ENCODE results near the gene PNMT.

The PNMT gene

GRCh38 chr17:39633570-39634183, 34.6 kb upstream of the PNMT start:
- no peak for DNase-seq

- no peak for DNase-seq
Measured at GRCh38 chr17:39634384-39634871, 33.8 kb upstream of the PNMT start.

- DNase-seq = no peak
Measured at GRCh38 chr17:39635614-39636176, 32.6 kb upstream of the PNMT start.

- no peak for DNase-seq
Measured at GRCh38 chr17:39636587-39636926, 31.7 kb upstream of the PNMT start.

DNA sequence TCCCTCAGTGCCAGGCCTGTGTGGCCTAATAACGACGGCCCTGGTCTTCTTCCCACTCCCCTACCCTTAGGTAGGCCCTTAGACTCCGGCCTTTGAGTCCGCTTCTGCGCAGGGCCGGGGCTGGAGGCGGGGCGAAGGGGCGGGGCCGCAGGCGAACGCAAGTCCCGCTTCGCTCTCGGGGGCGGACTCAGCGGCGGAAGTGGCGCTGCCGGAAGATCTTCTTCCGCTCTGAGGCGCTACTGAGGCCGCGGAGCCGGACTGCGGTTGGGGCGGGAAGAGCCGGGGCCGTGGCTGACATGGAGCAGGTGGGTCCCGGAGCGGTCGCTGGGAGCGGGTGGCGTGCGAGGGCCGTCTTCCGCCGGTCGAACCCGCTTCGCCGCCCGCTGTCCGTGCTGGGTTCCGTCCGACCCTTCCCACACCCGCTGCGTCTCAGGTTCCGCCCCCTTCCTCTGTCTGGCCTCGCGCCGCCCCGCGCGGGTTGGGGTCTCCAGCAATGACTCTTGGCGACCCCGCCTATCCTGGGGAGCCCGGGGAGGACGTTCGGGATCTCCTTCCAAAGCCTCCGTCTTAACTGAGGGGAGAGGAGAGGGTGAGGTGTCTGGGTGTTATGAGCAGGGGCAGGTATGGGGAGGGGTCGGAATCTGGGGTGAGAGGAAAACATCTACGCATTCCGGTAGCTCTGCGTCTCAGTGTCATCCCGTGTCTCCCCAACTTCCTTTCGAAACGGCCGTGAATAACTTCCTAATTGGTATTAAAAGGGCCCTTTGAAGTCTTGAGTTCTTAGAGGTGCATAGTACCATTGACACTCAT, 31.1 kb upstream of the PNMT start, which contains the start of gene STARD3:
Gene STARD3 (plus strand): TSS at position 218 of the 810 bp plus-strand sequence. CDS start 16,388 bp downstream, outside the sequence.
- DNase-seq = peak; percentile 47

DNA sequence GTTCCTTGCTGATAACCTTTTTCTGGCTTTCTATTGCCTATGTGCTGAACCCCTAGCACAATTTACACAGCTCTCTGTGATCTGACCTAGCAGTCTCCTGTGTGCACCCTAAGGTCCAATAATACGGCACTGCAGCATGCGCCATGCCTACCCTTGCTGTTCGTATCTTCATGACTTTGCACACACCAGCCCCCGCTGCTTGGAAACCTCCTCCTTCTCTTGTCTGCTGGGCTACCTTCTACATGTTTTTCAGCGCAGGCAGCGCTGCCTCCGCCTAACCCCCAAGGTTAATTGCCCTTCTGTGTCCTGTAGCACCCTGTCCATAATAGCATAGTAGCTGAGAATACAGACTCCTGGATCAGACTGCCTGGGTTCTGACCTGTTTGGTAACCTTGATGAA, 29.9 kb upstream of the PNMT start:
- no peak for DNase-seq

- no peak for DNase-seq
Measured at GRCh38 chr17:39639043-39639442, 29.2 kb upstream of the PNMT start.

GRCh38 chr17:39639566-39640458, 28.4 kb upstream of the PNMT start:
- DNase-seq = no peak

DNA sequence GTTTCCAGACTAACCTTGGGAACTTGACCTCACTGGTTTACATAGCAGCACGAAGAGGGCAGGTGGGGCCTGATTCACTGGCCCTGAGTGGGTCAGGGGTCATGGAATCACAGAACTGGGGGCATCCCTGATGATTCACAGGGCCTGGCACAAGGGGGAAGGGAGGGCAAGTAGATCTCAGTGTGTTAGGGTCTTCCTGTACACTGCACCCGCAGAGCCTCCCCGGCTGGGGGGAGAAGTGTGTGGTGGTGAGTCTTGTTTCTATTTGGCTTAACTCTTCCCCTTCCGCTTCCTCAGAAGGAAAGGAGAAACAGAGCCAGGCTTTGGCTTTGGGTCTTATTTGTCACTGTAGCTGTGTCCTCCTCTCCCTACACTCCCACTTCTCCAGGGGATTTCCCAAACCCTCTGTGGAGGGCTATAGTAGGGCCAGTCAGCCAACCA, 27.6 kb upstream of the PNMT start:
- no peak for DNase-seq

DNA sequence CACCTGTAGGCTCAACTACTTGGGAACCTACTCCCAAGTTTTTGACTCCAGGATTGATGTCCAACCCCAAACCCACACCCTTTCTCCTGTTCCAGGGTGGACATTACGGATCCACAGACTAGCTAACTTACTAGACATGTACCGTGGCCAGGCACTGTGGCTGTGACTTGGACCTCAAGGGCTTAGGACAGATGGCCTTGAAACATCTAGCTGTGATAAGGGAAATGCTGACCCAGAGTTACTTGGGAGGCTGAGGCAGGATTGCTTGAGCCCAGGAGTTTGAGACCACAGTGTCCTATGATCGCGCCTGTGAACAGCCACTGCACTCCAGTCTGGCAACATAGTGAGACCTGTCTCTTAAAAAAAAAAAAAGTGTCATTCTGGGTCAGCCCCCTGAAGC, 27.2 kb upstream of the PNMT start:
- no peak for DNase-seq

- DNase-seq = no peak
Measured at GRCh38 chr17:39641883-39642282, 26.4 kb upstream of the PNMT start.

- DNase-seq = no peak
Measured at GRCh38 chr17:39642291-39643074, 25.8 kb upstream of the PNMT start.

GRCh38 chr17:39643271-39643670, 25.0 kb upstream of the PNMT start:
- DNase-seq = no peak

DNA sequence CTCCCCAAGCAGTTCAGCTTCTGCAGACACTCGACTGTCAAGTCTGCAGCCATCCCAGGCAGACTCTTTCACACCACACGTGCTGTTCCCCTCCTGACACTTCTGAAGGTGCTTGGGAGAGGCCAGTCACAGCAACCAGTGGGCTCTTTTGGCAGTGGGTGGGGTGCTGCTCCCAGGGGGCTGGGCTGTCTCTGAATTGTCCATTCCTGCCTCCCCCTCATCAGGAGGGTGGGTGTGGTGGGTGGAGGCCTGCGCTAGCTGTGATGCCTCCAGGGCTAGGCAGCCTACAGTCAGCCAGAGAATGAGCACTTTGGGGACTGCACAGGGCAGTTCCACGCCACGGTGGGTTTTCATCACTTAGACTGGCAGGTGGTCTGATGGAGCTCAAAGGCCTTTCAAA, 21.0 kb upstream of the PNMT start:
- DNase-seq = no peak

GRCh38 chr17:39648616-39649366, 19.5 kb upstream of the PNMT start:
- no peak for DNase-seq

DNA sequence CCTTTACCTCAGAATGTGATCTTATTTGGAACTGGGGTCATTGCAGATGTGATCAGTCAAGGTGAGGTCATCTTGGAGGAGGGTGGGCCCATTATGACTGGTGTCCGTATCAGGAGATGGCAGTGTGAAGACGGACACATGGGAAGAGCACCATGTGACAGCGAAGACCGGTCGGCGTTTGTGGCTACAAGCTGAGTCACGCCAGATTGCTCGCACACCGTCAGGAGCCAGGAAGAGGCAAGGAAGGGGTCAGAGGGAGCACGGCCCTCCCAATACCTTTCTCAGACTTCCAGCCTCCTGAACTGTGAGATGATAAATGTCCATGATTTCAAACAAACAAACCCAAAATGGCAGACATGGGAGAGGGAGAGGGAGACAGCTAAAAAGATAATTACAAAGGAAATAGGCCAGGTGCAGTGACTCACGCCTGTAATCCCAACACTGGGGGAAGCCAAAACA, 18.1 kb upstream of the PNMT start:
- no peak for DNase-seq

- DNase-seq = no peak
Measured at GRCh38 chr17:39651923-39652586, 16.2 kb upstream of the PNMT start.

GRCh38 chr17:39652587-39653315, 15.5 kb upstream of the PNMT start:
- no peak for DNase-seq

DNA sequence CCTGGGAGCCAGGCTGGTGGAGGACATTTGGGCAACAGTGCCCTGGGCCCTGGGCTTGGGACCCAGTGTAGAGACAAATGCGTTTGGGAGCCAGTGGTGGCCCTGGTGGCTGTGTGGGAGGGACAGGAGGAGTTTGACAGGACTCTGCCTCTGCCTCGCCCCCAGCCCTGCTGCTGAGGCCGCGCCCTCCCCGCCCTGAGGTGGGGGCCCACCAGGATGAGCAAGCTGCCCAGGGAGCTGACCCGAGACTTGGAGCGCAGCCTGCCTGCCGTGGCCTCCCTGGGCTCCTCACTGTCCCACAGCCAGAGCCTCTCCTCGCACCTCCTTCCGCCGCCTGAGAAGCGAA, 15.0 kb upstream of the PNMT start:
- DNase-seq = no peak
